Omental fat pad (tissue), 4 donors: ENCODE data around the gene DGKB. TPM values are rescaled to one million over a fixed set of nuclear protein-coding genes. Genes with fewer than 3 reads are reported as not detected.

Experiments used
- ATAC-seq: fragments of 150-250 bp; one replicate; pipeline ENCODE4 v1.9.1; 2016; ENCODE audit warnings: mild to moderate bottlenecking, moderate library complexity; ENCODE audit not compliant: low FRiP score
- DNase-seq: peaks from one replicate; pipeline ENCODE4 v3.0.0-alpha.2; 2019; ENCODE audit warnings: low spot score
- total RNA-seq, 4 donors: library from RNA; depleted of rRNA; stranded (reverse); fragments of >200 nt; gene quantifications; one replicate each; pipeline ENCODE4 v1.1.0, GENCODE V29; 2016
- TF ChIP-seq, protein P1 (sequence below), 3 donors: fragments of 450-650 bp; IDR thresholded peaks; one replicate each; pipeline ENCODE4 v1.5.1; 2016 to 2017; ENCODE audit warnings: antibody characterized with exemption in 3 of 3, mild to moderate bottlenecking in 3 of 3, moderate library complexity in 2 of 3

The DGKB gene
- total RNA-seq, 4 donors from 2014 or later: 0.12 to 2.8 TPM; not detected in 2

DNA sequence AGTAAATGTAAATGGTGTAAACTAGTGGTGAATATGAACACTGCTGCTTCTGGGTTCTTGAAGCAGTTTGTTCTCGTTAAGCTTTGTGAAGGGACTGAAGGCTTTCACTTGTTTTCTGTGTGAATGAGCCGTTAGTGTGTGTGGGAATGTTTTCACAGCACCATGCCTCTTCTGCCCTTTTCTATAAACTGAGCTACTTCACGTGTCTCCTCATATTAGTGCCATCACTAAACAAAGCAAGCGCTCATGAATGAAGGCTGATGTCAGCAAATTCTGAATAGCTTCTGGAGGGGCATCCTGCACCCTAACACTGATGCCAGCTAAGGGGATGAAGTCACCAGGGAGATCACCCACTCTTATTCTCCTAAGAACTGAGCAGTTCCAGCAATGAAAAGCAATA is 707.5 kb downstream of the DGKB start:
- no peak for ATAC-seq
- TF ChIP-seq, protein P1, sequence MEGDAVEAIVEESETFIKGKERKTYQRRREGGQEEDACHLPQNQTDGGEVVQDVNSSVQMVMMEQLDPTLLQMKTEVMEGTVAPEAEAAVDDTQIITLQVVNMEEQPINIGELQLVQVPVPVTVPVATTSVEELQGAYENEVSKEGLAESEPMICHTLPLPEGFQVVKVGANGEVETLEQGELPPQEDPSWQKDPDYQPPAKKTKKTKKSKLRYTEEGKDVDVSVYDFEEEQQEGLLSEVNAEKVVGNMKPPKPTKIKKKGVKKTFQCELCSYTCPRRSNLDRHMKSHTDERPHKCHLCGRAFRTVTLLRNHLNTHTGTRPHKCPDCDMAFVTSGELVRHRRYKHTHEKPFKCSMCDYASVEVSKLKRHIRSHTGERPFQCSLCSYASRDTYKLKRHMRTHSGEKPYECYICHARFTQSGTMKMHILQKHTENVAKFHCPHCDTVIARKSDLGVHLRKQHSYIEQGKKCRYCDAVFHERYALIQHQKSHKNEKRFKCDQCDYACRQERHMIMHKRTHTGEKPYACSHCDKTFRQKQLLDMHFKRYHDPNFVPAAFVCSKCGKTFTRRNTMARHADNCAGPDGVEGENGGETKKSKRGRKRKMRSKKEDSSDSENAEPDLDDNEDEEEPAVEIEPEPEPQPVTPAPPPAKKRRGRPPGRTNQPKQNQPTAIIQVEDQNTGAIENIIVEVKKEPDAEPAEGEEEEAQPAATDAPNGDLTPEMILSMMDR (IDR thresholded peaks at IDR 0.05): no peak
- no peak for DNase-seq

DNA sequence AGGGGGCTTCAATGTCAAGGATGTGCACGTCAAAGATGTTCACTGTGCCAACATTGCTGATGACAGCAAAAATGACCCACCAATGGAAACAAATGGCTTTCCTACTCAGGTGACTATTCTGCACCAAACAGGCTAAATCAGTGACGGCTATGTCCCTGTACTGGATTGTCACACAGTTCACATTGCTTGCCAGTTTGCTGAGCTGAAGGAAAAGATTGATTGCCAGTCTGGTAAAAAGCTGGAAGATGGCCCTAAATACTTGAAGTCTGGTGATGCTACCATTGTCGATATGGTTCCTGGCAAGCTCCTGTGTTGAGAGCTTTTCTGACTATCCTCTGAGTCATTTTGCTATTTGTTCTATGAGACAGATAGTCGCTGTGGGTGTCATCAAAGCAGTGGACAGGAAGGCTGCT is 710.9 kb downstream of the DGKB start:
- DNase-seq: no peak
- no peak for ATAC-seq
- TF ChIP-seq, protein P1 (IDR thresholded peaks at IDR 0.05): no peak

DNA sequence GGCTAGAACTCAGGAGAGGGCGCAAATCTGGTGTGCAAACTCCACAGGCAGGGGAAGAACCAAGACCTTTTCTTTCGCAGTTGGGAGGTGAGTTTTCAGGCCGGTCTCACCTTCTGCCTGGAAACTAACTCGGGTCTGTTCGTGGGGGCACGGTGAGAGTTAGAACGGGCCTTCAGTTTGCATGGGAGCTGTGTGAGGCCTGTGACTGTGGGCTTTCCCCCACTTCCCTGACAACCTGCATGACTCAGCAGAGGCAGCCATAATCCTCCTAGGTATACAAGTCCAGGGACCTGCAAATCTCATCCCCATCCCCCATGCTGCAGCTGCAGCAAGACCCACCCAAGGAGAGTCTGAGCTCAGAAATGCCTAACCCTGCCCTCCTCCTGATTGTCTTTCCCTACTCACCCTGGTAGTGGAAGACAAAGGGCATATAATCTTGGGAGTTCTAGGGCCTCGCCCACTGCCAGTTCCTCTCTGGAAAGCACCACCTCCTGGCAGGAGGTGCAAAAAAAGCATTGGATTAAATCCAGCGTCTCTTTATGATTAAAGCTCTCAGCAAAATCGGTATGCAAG is 718.2 kb downstream of the DGKB start:
- TF ChIP-seq, protein P1 (IDR thresholded peaks at IDR 0.05): no peak

DNA sequence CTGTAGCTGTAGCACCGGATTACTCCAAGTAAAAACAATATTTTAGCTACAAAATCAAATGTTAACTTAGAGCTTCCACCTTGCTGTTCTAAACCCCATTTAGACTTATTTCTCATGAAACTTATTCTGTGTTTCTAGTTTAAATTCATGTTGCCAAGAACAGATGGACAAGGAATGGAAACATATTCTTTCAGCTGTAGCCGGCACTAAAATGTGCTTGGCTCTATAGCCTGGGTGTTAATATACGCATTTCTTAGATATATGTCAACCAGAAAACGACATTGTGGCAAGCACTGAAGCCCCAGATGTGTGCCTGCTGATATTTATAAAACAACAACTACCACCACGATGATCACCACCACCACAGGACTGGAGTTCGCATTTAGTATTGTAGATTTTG is 722.8 kb downstream of the DGKB start:
- ATAC-seq (no peak), DNase-seq (no peak)
- TF ChIP-seq, protein P1 (IDR thresholded peaks at IDR 0.05): no peak

More for the DNA sequence above, 718.2 kb downstream of the DGKB start:
- DNase-seq (no peak), ATAC-seq (no peak)

DNA sequence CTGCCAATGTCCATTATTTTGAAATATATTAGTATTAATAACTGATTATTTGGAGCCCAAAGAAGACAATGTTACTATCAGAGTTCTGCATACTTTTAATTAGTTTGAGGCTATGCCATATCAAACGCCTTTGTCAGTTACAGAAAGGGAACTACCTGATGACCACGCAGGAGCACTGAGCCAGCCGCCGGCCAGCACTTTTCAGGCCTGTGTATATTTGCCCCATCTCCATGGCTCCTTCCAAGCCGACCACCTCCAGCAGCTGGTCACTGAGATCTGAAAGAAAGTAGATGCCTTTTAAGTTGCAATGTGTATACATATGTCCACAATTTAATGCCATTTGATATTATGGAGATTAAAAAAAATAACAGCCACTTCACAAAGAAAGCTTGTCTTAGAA is 724.7 kb downstream of the DGKB start:
- no peak for ATAC-seq
- DNase-seq: no peak
- TF ChIP-seq, protein P1 (IDR thresholded peaks at IDR 0.05): no peak

DNA sequence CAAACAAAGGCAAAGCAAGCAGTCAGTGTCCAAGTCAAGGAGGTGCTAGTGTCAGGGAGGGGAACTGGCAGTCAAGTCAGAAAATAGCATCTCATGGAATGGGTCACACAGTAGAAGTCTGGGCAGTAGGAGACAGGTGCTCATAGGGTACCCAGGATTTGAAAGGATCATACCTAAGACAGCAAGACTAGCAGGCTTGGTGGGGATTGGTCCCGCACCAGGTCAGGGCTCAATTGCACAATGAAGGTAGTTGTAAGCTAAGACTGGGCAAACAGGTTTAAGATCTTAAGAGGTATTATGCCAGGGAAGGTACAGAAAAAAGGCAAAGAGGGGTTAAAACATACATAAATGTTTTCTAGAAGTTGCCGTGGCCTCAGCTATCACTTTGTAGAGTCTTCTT is 731.7 kb downstream of the DGKB start:
- no peak for ATAC-seq
- TF ChIP-seq, protein P1 (IDR thresholded peaks at IDR 0.05): no peak
- DNase-seq: no peak

DNA sequence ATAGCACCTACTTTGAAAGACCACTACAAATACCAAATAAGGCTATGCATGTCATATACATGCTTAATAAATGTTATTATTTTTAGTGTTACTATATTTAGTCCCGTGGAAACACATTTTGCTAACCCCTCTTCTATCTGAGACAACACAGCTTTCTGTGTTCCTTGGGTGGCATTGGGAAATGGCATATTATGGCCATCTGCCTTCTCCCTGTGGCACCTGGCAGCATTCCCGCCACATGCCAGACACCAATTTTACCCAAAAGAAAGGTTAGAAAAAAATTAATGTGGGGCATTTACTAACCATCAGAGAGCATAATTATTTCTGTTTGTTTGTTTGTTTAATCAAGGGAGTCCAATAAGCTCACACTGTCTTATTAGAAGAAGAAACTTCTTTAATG is 744.4 kb downstream of the DGKB start:
- DNase-seq (no peak), ATAC-seq (no peak)
- TF ChIP-seq, protein P1 (IDR thresholded peaks at IDR 0.05): no peak
